GM18951 (cell line): Measurements from ENCODE around the gene PNMT.

ENCODE experiments used
- POLR2A ChIP-seq: IDR thresholded peaks from 4 replicates; pipeline ENCODE4 v1.6.1; 2011; ENCODE audit warnings: mild to moderate bottlenecking; ENCODE audit not compliant: insufficient read length, insufficient read depth; ENCODE audit errors: extremely low read depth
- in situ Hi-C: fragments of 300-500 bp; cut with MboI; formaldehyde crosslinking; loops from one replicate; pipeline ENCODE4 v1.12.0; 2022; ENCODE audit warnings: low sequenced_read_pairs, mixed read lengths, inconsistent platforms; ENCODE audit not compliant: unreplicated experiment

PNMT gene

GRCh38 chr17:39715375-39716072, 47.3 kb downstream of the PNMT start:
- TF ChIP-seq POLR2A: no peak
- in situ Hi-C loops: no loop called here

DNA sequence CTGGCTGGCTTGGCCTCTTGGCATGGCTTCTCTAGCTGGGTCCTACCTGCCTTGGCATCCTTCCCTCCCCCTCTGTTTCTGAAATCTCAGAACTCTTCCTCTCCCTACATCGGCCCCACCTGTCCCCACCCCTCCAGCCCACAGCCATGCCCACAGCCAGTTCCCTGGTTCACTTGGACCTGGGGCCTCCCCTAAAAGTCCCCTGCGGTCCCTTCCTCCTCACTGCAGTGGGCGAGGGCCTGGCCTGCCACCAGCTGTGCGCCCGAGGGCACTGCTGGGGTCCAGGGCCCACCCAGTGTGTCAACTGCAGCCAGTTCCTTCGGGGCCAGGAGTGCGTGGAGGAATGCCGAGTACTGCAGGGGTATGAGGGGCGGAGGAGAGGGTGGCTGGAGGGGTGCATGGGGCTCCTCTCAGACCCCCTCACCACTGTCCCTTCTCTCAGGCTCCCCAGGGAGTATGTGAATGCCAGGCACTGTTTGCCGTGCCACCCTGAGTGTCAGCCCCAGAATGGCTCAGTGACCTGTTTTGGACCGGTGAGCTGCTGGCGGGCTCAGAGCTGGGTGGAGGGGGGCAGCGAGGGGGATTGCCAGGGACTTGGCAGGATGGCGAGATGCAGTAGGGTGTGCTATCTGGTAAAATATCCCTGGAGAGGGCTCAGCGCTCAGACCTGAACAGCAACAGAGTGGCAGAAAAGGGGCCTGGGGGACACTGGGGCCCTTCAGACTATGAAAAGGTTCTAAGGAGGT, 48.0 kb downstream of the PNMT start:
- in situ Hi-C loops: no loop called here

DNA sequence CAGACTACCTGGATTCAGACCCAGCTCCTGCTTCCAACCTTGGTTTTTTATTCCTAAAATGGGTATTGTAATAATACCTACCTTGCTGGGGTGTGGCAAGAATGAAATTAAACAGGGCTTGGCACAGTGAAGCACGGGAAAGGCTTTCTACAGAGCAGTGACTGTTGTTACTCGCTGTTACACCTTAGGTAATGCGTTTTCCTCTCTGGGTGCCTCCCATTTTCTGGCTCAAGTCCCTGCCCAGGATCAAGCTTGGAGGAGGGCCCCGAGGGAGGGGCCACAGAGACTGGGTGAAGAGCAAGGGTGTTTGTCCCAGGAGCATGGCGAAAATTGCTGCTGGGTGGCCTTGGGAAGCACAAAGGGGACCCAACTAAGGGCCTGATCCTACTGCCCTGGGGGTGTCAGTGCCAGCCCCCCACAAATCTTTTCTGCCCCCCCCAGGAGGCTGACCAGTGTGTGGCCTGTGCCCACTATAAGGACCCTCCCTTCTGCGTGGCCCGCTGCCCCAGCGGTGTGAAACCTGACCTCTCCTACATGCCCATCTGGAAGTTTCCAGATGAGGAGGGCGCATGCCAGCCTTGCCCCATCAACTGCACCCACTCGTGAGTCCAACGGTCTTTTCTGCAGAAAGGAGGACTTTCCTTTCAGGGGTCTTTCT, 48.8 kb downstream of the PNMT start:
- in situ Hi-C loops: no loop called here

More for the DNA sequence above, 48.0 kb downstream of the PNMT start:
- TF ChIP-seq POLR2A: no peak

DNA sequence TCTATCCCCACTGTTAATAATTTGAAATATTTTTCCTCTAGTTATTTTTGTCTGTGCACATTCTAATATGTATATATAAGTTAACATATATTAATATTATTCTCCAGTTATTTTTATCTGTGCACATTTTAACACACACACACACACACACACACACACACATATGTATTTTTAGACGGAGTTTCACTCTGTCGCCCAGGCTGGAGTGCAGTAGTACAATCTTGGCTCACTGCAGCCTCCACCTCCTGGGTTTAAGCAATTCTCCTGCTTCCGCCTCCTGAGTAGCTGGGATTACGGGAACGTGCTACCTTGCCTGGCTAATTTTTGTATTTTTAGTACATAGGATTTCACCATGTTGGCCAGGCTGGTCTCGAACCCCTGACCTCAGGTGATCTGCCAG, 49.4 kb downstream of the PNMT start:
- in situ Hi-C loops: no loop called here
- no peak for TF ChIP-seq POLR2A

More for the DNA sequence above, 48.8 kb downstream of the PNMT start:
- no peak for TF ChIP-seq POLR2A

- in situ Hi-C loops: no loop called here
- TF ChIP-seq POLR2A: no peak
These were observed 51.5 kb downstream of the PNMT start for GRCh38 chr17:39719563-39720355.
